ENCODE results near the gene POLN. TPM values are rescaled to one million over a fixed set of nuclear protein-coding genes. Genes with fewer than 3 reads are reported as not detected.
A peak's percentile ranks its signal among the peaks of the same experiment; 100 is the strongest.
"Not testable (repeated sequence)": the region's sequence is repeated elsewhere in the genome, so short reads cannot be mapped to it uniquely, and the experiment has no call there.

The POLN gene
- total RNA-seq, 2 experiments from 2014 or later = 0.92 to 1.0 TPM

DNA sequence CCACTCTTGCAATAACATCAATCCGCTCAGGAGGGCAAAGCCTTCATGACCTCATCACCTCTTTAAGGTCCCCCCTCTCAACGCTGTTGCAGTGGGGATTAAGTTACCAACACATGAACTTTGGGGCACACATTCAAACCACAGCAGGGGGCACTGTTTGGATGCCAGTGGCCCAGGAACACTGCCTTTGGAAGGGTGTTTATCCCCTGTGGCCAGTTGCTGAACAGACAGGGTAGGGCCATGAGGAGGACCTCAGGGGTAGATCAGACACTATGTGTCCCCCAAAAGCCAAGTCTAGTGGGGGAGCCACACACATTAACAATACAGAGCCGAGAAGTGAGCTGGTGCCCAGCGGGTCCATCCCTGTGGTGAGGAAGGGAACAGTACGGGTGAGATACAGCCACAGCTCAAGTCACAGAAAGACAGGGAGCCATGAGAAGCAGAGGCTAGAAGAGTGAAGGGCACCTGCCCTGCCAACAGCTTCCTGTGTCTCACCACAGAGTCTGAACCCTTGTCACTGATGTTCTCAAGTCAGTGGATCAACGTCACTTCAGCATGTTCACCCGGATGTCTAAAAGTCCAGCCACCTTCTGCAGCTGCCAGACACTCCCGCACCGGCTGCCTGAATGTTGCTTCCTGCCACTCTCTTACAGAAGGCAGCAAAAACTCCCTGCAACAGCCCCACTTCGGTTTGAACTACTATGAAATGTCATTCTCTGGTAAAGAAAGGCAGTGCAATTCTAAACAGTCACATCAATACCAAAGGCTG, 39.8 kb upstream of the POLN start:
- Mint-ChIP-seq H3K9me3 (no peaks in the 10 kb centered on the region), H3K4me1 (peaks cover 31% of the 10 kb centered on the region), H3K4me3 (peak overlapping the region; percentile 22), H3K36me3 (no peaks in the 10 kb centered on the region), H3K27ac (peak overlapping the region; percentile 88), H3K27me3 (no peaks in the 10 kb centered on the region)
- peak; percentile 58 for DNase-seq

DNA sequence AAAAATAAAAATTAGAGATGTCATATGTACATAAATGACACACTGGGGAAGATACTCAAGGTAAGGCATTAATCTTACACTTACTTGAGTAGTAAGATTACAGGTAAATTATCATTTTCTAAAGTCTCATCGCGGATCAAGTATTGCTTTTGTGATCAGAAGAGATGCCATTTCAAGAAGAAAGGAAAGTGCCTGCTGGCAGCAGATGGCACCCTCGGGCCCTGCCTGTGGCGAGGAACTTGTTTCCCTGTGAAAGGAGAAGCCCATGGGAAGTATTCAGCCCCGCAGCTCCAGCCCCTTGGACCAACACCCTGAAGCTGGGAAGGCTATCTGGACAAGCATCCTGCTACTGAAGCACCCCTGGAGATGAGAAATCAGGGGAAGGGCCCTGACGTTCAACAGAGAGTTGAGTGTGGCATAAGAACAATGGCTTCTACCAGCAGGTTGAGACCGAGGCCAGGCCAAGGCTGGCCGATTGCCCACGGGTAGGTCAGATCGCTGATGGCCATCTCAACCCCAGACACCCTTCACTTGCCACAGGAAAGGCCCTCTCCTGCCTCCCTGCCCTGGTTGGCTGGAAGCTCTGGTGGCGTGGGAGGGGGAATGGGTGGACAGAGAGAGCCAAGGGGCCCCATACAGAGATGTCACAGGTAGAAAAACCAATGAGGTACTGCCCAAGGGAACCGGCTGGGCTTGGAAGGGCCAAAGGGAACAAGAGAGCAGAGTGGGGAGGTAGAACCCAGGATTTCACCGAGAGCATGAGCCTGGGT, 38.8 kb upstream of the POLN start:
- Mint-ChIP-seq H3K4me1 (peaks cover 30% of the 10 kb centered on the region), H3K9me3 (no peaks in the 10 kb centered on the region), H3K27me3 (no peaks in the 10 kb centered on the region), H3K27ac (peak overlapping the region; percentile 88), H3K36me3 (no peaks in the 10 kb centered on the region), H3K4me3 (no peak overlapping the region)
- DNase-seq = no peak

DNA sequence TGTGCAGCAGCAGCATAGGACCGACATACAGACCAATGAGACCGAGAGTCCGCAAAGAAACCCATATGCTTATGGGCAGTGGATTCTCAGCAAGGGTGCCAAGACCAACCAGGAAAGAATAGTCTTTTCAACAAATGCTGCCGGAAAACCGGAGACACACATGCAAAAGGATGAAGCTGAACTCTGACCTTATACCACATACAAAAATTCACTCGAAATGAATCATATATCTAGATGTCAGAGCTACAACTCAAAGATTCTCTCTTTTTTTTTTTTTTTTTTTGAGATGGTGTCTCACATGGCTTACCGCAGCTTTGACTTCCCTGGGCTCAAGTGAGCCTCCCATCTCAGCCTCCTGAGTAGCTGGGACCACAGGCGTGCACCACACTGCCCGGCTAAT, 36.0 kb upstream of the POLN start:
- H3K27me3 Mint-ChIP-seq = no peaks in the 10 kb centered on the region
- no peak overlapping the region for H3K27ac Mint-ChIP-seq
- no peaks in the 10 kb centered on the region for H3K9me3 Mint-ChIP-seq
- DNase-seq = no peak
- H3K4me1 Mint-ChIP-seq = peaks cover 21% of the 10 kb centered on the region
- H3K4me3 Mint-ChIP-seq = no peak overlapping the region
- H3K36me3 Mint-ChIP-seq = no peaks in the 10 kb centered on the region

DNA sequence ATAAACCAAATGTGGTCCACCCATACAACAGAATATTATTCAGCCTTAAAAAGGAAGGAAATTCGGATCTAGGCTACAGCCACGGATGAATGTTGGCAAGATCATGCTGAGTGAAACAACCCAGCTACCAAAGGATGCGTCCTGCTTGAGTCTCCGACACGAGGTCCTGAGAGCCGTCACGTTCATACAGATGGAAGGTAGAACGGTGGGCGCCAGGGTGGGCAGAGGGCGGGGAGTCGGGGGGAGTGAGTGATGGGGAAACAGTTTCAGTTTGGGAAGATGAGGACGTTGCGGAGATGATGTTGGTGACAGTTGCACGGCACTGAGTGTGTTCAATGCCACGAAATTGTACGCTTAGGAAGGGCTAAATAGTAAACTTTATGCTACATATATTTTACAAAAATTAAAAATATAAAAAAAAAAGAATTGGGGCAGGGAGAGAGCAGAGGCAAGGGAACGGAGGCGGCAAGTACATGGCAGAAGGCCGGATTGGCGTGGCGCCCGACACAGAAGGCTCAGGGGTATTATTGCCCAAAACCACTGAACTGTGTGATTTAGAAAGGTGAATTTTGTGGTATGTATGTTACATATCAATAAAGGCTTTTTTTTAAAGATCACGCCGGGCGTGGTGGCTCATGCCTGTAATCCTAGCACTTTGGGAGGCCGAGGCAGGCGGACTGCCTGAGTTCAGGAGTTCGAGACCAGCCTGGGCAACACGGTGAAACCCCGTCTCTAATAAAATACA, 34.8 kb upstream of the POLN start:
- Mint-ChIP-seq H3K9me3 (no peaks in the 10 kb centered on the region), H3K4me1 (peaks cover 11% of the 10 kb centered on the region), H3K4me3 (no peak overlapping the region), H3K27me3 (no peaks in the 10 kb centered on the region), H3K36me3 (no peaks in the 10 kb centered on the region), H3K27ac (no peak overlapping the region)
- no peak for DNase-seq

DNA sequence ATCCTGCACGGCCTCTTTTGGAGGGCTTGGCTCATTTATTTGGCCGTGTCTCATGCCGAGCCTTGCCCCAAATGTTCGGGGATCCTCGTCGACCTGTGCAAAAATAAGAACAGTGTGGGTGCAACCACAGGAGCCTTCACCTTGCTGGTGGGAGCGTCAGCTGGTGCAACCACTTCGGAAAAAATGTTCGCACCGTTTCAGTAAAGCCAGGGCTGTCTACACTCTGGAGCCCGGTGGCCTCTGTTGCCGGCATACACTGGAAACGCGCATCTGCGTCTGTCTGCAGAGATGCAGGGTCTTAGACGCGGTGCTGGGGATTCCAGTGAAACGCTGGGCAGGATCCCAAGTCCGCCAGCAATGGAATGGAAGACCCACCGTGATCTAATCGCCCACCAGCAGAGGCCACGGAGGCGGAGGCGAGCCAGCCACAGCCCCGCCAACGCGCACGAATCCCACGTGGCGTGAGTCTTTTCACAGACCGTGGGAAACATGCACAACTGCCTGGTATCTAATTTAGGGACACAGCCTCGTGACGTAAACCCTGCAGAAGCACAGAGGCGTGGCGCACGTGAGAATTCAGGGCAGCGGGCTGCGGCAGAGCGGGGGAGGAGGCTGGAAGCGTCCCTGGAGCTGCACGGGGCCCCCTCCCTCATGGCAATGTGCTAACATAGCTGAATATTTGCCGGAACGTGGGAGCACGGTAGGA, 33.8 kb upstream of the POLN start:
- Mint-ChIP-seq H3K36me3 (no peaks in the 10 kb centered on the region), H3K27me3 (no peaks in the 10 kb centered on the region), H3K27ac (no peak overlapping the region), H3K4me3 (no peak overlapping the region), H3K4me1 (peaks cover 1% of the 10 kb centered on the region), H3K9me3 (no peaks in the 10 kb centered on the region)
- no peak for DNase-seq

DNA sequence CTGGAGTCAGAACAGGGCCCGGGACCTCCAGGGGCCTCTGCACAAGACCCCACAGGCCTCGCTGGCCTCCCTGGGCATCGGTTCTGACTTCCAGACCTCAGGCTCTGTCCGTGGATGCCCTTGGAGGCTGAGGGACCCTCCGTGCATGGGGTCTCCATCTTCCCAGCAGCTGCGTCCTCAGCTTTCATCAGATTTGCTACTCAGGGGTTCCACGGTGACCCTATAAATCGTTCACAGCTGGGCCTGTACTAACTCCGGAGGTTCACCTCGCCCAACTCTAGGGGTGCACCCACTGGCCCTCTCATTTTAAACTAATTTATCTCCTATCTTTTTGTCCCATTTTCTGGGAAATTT, 33.1 kb upstream of the POLN start:
- not testable (repeated sequence) for H3K27ac Mint-ChIP-seq, H3K36me3 Mint-ChIP-seq, H3K27me3 Mint-ChIP-seq, DNase-seq, H3K4me3 Mint-ChIP-seq, H3K4me1 Mint-ChIP-seq, H3K9me3 Mint-ChIP-seq

DNA sequence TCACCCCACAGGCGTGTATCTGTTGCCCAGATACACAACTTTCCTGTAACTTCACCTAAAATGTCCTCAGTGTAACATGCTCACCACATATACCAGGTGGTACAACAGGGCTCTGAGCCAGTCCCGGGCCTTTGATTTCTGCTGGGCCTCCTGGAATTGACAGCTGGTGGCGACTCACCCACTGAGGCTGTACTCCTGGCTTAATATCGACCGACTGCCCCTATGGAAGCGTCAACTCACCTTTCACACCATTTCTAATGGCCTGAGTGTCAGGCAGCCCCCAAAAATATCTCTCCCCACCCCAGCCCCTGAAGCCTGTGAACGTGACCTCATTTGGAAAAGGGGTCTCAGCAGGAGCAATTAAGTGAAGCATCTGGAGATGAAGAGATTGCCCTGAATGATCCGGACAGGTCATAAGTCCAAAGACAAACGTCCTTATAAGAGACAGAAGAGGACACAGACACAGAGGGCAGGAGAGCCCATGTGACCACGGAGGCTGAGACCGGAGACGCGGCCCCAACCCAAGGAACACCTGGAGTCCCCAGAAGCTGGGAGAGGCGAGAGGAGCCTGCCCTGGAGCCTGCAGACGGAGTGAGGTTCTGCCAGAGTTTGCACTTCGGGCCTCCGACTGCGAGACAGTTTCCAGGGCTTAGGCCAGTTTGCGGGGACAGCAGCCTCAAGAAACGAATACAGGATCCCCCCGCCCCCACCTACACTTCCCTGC, 32.6 kb upstream of the POLN start:
- H3K27me3 Mint-ChIP-seq = no peaks in the 10 kb centered on the region
- no peaks in the 10 kb centered on the region for H3K9me3 Mint-ChIP-seq
- H3K27ac Mint-ChIP-seq = no peak overlapping the region
- H3K4me3 Mint-ChIP-seq = no peak overlapping the region
- no peak for DNase-seq
- no peaks in the 10 kb centered on the region for H3K36me3 Mint-ChIP-seq
- H3K4me1 Mint-ChIP-seq = no peaks in the 10 kb centered on the region

DNA sequence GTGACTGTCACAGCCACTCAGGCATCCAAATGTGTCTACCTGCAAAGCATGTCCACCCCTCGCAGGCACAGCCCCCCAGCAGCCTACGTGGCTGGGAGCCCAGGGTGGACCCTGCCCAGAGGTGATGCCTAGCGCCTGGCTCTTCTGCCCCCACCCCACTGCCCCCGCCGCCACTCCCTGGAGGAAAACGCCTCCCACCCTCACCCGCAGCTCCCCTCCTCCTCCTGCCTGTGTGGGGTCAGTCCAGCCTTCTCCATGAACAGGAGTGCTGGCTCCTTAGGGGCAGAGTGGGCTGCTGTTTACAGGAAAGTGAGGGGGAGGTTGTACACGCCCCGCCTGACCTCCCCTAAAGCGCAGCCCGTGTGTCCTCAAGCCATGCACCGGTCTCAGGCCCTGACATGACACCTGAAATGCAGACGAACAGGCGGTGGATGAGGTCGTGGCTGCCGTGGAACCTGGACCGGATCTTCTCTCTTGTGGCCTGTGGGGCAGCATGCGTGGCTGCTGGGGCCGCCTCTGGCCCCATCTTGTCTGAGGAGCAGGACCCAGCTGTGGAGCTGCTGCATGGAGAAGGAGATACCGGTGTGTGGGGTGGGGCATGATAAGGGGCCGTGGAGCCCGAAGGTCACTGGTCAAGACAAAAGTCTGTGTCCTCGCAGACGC, 31.9 kb upstream of the POLN start:
- Mint-ChIP-seq H3K27me3 (no peaks in the 10 kb centered on the region), H3K4me3 (no peak overlapping the region), H3K9me3 (no peaks in the 10 kb centered on the region), H3K27ac (no peak overlapping the region), H3K4me1 (no peaks in the 10 kb centered on the region), H3K36me3 (no peaks in the 10 kb centered on the region)
- no peak for DNase-seq

DNA sequence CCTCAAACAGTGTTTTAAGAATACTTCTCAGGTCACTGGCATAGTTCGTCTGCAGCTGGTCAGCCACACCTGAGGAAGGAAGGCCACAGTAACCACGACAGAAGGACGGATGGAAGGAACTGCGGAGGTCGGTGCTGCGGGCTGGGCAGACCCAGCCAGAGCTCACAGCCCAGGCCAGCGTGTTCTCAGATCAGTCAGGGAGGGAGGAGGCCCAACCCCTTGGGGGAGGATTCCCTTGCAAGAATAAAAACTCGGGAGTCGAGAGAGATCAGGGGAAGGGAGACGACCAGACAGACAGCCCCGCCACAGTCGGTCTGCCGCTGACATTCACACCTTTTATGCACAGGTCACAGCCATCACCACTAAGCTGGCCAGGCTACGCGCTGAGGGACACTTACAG, 31.3 kb upstream of the POLN start:
- H3K27me3 Mint-ChIP-seq = no peaks in the 10 kb centered on the region
- no peak overlapping the region for H3K4me3 Mint-ChIP-seq
- no peaks in the 10 kb centered on the region for H3K36me3 Mint-ChIP-seq
- no peak for DNase-seq
- no peak overlapping the region for H3K27ac Mint-ChIP-seq
- no peaks in the 10 kb centered on the region for H3K9me3 Mint-ChIP-seq
- no peaks in the 10 kb centered on the region for H3K4me1 Mint-ChIP-seq

DNA sequence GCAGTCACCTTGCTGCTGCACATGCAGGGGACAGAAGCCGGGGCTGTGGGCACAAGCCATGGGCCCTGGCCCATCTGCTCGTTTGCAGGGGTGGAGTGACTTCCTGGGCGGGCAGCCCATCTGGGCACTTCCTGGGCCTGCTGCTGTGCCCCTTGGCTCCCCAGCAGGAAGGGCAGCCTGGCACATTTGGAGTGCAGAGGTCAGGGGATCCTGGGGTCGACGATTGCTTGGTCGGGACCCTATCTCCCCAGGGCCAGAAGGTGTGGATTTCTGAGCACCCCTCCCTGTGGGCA, 30.9 kb upstream of the POLN start:
- Mint-ChIP-seq H3K27me3 (no peaks in the 10 kb centered on the region), H3K9me3 (no peaks in the 10 kb centered on the region), H3K36me3 (no peaks in the 10 kb centered on the region), H3K4me3 (no peak overlapping the region), H3K27ac (no peak overlapping the region), H3K4me1 (no peaks in the 10 kb centered on the region)
- DNase-seq = no peak

DNA sequence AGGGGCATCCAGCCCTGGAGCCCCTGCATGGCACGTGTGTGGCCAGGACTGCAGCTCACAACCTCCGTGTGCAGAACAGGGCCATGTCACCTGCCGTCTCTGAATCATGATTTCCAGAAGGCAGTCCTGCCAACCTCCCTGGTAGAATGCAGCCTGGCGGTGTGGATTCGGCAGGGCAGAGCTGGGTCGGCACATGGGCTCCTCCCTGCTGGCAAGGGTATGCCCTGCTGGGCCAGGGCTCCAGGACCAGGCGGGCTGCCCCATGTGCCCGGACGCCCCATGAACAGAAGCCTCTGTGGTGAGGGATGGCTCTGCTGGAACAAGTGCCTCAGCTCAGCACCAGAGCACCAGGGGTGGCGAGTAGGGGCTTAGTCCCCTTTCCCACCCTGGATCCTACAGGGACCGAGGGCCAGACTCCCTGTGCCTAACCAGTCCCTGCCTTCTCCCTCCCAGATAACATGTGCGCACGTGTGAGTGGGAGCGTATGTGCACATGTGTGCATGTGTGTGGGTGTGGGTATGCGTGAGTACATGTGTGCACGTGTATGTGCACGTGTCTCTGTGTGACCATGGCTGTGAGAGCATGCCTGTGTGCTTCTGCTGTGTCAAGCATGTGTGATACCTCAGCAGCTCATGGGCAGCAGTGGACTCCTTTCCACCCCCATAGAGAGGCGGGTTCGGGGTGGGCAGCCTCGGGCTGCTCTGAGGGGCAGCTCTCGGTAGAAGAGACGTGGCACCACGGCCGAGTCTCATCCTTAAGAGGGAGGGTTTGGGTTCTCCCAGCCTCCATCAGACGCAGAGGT, 30.3 kb upstream of the POLN start:
- Mint-ChIP-seq H3K27me3 (no peaks in the 10 kb centered on the region), H3K27ac (no peak overlapping the region), H3K9me3 (no peaks in the 10 kb centered on the region), H3K4me1 (no peaks in the 10 kb centered on the region), H3K4me3 (no peak overlapping the region), H3K36me3 (no peaks in the 10 kb centered on the region)
- DNase-seq = no peak

DNA sequence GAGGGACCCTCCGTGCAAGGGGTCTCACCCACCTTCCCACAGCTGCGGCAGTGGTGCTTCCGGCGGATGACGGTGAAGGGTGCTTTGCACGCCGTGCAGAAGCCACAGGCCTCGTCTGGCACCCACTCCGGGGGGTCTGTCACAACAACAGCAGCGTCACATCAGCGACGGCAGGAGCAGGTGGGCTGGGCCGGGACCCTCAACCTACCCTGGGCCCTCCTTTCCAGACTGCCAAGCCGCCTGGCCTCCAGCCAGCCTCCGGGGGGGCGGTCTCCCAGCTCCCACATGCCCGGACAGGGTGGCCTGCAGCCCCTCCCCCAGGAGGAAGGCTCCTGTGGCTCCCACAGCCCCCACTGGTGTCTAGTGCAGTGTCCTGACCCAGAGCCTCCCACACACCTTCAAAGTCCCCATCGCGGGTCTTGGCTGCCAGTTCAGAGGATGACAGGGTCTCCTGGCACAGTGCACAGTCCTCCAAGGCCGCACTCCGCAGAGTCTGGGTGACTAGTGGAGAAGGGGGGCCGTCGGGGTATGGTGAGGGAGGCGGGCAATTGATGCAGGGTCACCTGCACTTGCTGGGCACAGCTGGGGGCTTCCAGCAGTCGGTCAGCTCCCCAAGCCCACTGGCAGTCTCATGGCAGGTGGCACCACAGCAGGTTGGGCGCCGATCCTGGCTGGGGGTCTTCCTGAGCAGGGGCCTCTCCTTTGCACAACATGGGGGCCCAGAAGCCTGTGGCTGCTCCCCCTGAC, 29.5 kb upstream of the POLN start:
- Mint-ChIP-seq H3K4me1 (no peaks in the 10 kb centered on the region), H3K36me3 (no peaks in the 10 kb centered on the region), H3K27ac (no peak overlapping the region), H3K9me3 (no peaks in the 10 kb centered on the region), H3K4me3 (no peak overlapping the region), H3K27me3 (no peaks in the 10 kb centered on the region)
- no peak for DNase-seq
